HEK293 (cell line): ENCODE measurements around the gene BRD3OS.

Source experiments
- CTCF ChIA-PET: fragments of 350-600 bp; formaldehyde crosslinking; extraction: SDS; loops from one replicate; lab custom pipeline; 2021; ENCODE audit warnings: antibody characterized with exemption; lab: Yijun Ruan, JAX
- POLR2A ChIA-PET: fragments of 300-600 bp; formaldehyde crosslinking; extraction: SDS; loops from one replicate; lab custom pipeline; 2020; ENCODE audit warnings: antibody characterized with exemption, inconsistent platforms; lab: Yijun Ruan, JAX
- H3K27ac ChIP-seq: fragments of 200-500 bp; sonication (Bioruptor generic); 2 replicates; pipeline ENCODE4 v1.5.1; 2014; ENCODE audit warnings: low read depth, low read length, control low read depth, inconsistent platforms; ENCODE audit errors: extremely low read depth
- H3K36me3 ChIP-seq, 2 experiments: fragments of 200-500 bp in 1 of 2; sonication (Bioruptor generic) in 1 of 2; 1 replicate in 1 of 2; 2 replicates in 1 of 2; pipeline ENCODE4 v1.5.1; 2014 to 2017; ENCODE audit warnings: inconsistent platforms in 2 of 2, low read length in 2 of 2; ENCODE audit not compliant: control insufficient read depth in 2 of 2, insufficient read depth in 1 of 2
- H3K4me1 ChIP-seq: fragments of 200-500 bp; sonication (Bioruptor generic); 2 replicates; pipeline ENCODE4 v1.5.1; 2014; ENCODE audit warnings: mild to moderate bottlenecking, low read length, inconsistent platforms; ENCODE audit not compliant: control insufficient read depth, insufficient read depth
- H3K4me3 ChIP-seq: 2 replicates; pipeline ENCODE4 v1.5.1; 2011; ENCODE audit warnings: low read depth, mild to moderate bottlenecking, control low read depth, low read length, moderate library complexity
- H3K9me3 ChIP-seq: fragments of 200-500 bp; sonication (Bioruptor generic); 2 replicates; pipeline ENCODE4 v1.5.1; 2014; ENCODE audit warnings: low read depth, low read length, inconsistent platforms; ENCODE audit not compliant: control insufficient read depth, insufficient read depth
- HOXA7 ChIP-seq: sonication (generic); formaldehyde crosslinking; IDR thresholded peaks from 2 replicates; pipeline ENCODE4 v1.8.1; 2022; ENCODE audit warnings: missing genetic modification reagents, borderline replicate concordance
- KLF16 ChIP-seq: fragments of 450-650 bp; formaldehyde crosslinking; IDR thresholded peaks from 2 replicates; pipeline ENCODE4 v1.5.1; 2017; ENCODE audit warnings: missing biosample characterization, missing genetic modification characterization
- OSR2 ChIP-seq: fragments of 450-650 bp; formaldehyde crosslinking; IDR thresholded peaks from 2 replicates; pipeline ENCODE4 v1.5.1; 2016; ENCODE audit warnings: missing biosample characterization, missing genetic modification characterization
- PATZ1 ChIP-seq: fragments of 450-650 bp; formaldehyde crosslinking; IDR thresholded peaks from 2 replicates; pipeline ENCODE4 v1.5.1; 2016; ENCODE audit warnings: missing biosample characterization, missing genetic modification characterization
- REPIN1 ChIP-seq: fragments of 450-650 bp; formaldehyde crosslinking; IDR thresholded peaks from 2 replicates; pipeline ENCODE4 v1.5.1; 2017; ENCODE audit warnings: missing biosample characterization, missing genetic modification characterization, low read depth
- SALL2 ChIP-seq: fragments of 450-650 bp; formaldehyde crosslinking; IDR thresholded peaks from 2 replicates; pipeline ENCODE4 v1.5.0; 2017; ENCODE audit warnings: missing biosample characterization, mild to moderate bottlenecking, missing genetic modification characterization, borderline replicate concordance
- SP3 ChIP-seq: fragments of 450-650 bp; formaldehyde crosslinking; IDR thresholded peaks from 2 replicates; pipeline ENCODE4 v1.5.1; 2016; ENCODE audit warnings: missing biosample characterization, missing genetic modification characterization
- WT1 ChIP-seq: fragments of 450-650 bp; formaldehyde crosslinking; IDR thresholded peaks from 2 replicates; pipeline ENCODE4 v1.5.1; 2016; ENCODE audit warnings: missing biosample characterization, missing genetic modification characterization
- ZBTB11 ChIP-seq: fragments of 450-650 bp; formaldehyde crosslinking; conservative IDR thresholded peaks from 2 replicates; pipeline ENCODE4 v1.5.1; 2016; ENCODE audit warnings: low read depth, missing biosample characterization, missing genetic modification characterization
- ZBTB20 ChIP-seq: fragments of 450-650 bp; formaldehyde crosslinking; IDR thresholded peaks from 2 replicates; pipeline ENCODE4 v1.5.1; 2016; ENCODE audit warnings: missing biosample characterization, missing genetic modification characterization
- ZFHX2 ChIP-seq: fragments of 450-650 bp; formaldehyde crosslinking; conservative IDR thresholded peaks from 2 replicates; pipeline ENCODE4 v1.5.1; 2016; ENCODE audit warnings: missing biosample characterization, missing genetic modification characterization
- ZFP37 ChIP-seq: fragments of 450-650 bp; formaldehyde crosslinking; IDR thresholded peaks from 2 replicates; pipeline ENCODE4 v1.5.1; 2016; ENCODE audit warnings: missing biosample characterization, missing genetic modification characterization
- ZIC2 ChIP-seq: fragments of 450-650 bp; formaldehyde crosslinking; IDR thresholded peaks from 2 replicates; pipeline ENCODE4 v1.5.1; 2016; ENCODE audit warnings: missing biosample characterization, missing genetic modification characterization
- ZNF174 ChIP-seq: fragments of 450-650 bp; formaldehyde crosslinking; IDR thresholded peaks from 2 replicates; pipeline ENCODE4 v1.5.0; 2017; ENCODE audit warnings: missing biosample characterization, mild to moderate bottlenecking, missing genetic modification characterization
- ZNF175 ChIP-seq: fragments of 450-650 bp; formaldehyde crosslinking; IDR thresholded peaks from 2 replicates; pipeline ENCODE4 v1.5.1; 2016; ENCODE audit warnings: missing biosample characterization, missing genetic modification characterization
- ZNF19 ChIP-seq: fragments of 450-650 bp; formaldehyde crosslinking; IDR thresholded peaks from 2 replicates; pipeline ENCODE4; 2016; ENCODE audit warnings: missing biosample characterization, missing genetic modification characterization, low read depth
- ZNF221 ChIP-seq: fragments of 450-650 bp; formaldehyde crosslinking; IDR thresholded peaks from 2 replicates; pipeline ENCODE4 v1.5.1; 2017; ENCODE audit warnings: missing biosample characterization, missing genetic modification characterization, borderline replicate concordance
- ZNF239 ChIP-seq: fragments of 450-650 bp; formaldehyde crosslinking; IDR thresholded peaks from 2 replicates; pipeline ENCODE4 v1.5.1; 2016; ENCODE audit warnings: missing biosample characterization, missing genetic modification characterization
- ZNF248 ChIP-seq: fragments of 450-650 bp; formaldehyde crosslinking; IDR thresholded peaks from 2 replicates; pipeline ENCODE4 v1.5.1; 2017; ENCODE audit warnings: missing biosample characterization, missing genetic modification characterization
- ZNF362 ChIP-seq: fragments of 450-650 bp; formaldehyde crosslinking; IDR thresholded peaks from 2 replicates; pipeline ENCODE4 v1.5.1; 2016; ENCODE audit warnings: missing biosample characterization, missing genetic modification characterization
- ZNF585B ChIP-seq: fragments of 450-650 bp; formaldehyde crosslinking; IDR thresholded peaks from 2 replicates; pipeline ENCODE4 v1.5.1; 2016; ENCODE audit warnings: missing biosample characterization, missing genetic modification characterization
- ZNF658 ChIP-seq: fragments of 450-650 bp; formaldehyde crosslinking; IDR thresholded peaks from 2 replicates; pipeline ENCODE4; 2016; ENCODE audit warnings: missing biosample characterization, missing genetic modification characterization
- ZNF670 ChIP-seq: fragments of 450-650 bp; formaldehyde crosslinking; IDR thresholded peaks from 2 replicates; pipeline ENCODE4 v1.5.1; 2016; ENCODE audit warnings: missing biosample characterization, missing genetic modification characterization, low read depth
- ZNF692 ChIP-seq: fragments of 450-650 bp; formaldehyde crosslinking; IDR thresholded peaks from 2 replicates; pipeline ENCODE4 v1.5.1; 2016; ENCODE audit warnings: missing biosample characterization, missing genetic modification characterization
- ZNF768 ChIP-seq: fragments of 450-650 bp; formaldehyde crosslinking; IDR thresholded peaks from 2 replicates; pipeline ENCODE4 v1.5.1; 2018; ENCODE audit warnings: missing biosample characterization, mild to moderate bottlenecking, missing genetic modification characterization
- ZNF792 ChIP-seq: fragments of 450-650 bp; formaldehyde crosslinking; IDR thresholded peaks from 2 replicates; pipeline ENCODE4 v1.5.1; 2016; ENCODE audit warnings: missing biosample characterization, missing genetic modification characterization
- ZNF837 ChIP-seq: fragments of 450-650 bp; formaldehyde crosslinking; IDR thresholded peaks from 2 replicates; pipeline ENCODE4 v1.5.1; 2016; ENCODE audit warnings: missing biosample characterization, missing genetic modification characterization

The BRD3OS gene

GRCh38 chr9:133982971-133983720, 42.1 kb upstream of the BRD3OS start:
- Histone ChIP-seq H3K36me3 (no peaks in the 10 kb centered on the region), H3K4me1 (no peaks in the 10 kb centered on the region), H3K27ac (no peak overlapping the region), H3K4me3 (no peak overlapping the region), H3K9me3 (no peaks in the 10 kb centered on the region)
- ChIA-PET CTCF (no interaction called here), POLR2A (no interaction called here)
- TF ChIP-seq ZNF768 (tag by site-specific recombination) (no peak), ZNF362 (tag by site-specific recombination) (no peak), HOXA7 (CRISPR knock-in tag) (no peak), ZNF175 (tag by site-specific recombination) (no peak), SALL2 (no peak), ZNF239 (tag by site-specific recombination) (no peak), WT1 (no peak), PATZ1 (no peak), ZNF670 (tag by site-specific recombination) (no peak), ZNF692 (tag by site-specific recombination) (no peak), ZNF19 (tag by site-specific recombination) (no peak), ZNF585B (tag by site-specific recombination) (no peak), ZNF248 (tag by site-specific recombination) (no peak), ZNF837 (tag by site-specific recombination) (no peak), OSR2 (tag by site-specific recombination) (no peak), ZNF221 (no peak), ZFP37 (no peak), ZBTB20 (no peak), ZNF174 (tag by site-specific recombination) (no peak)

- ChIA-PET CTCF (interaction anchor here (1.3 to 1.5 kb wide), 2 partner anchors 8 to 9 kb away, joined by 4 to 6 read pairs; no protein-coding TSS in a partner anchor), POLR2A (no interaction called here)
- H3K4me1 ChIP-seq = peaks cover 1% of the 10 kb centered on the region; the same call in 1 of the 2 replicates
- H3K27ac ChIP-seq = no peak overlapping the region
- TF ChIP-seq REPIN1 (tag by site-specific recombination) (no peak), ZFHX2 (tag by site-specific recombination) (no peak), SP3 (no peak), ZBTB11 (tag by site-specific recombination) (no peak), ZNF792 (tag by site-specific recombination) (no peak), ZIC2 (tag by site-specific recombination) (peak; percentile 79), KLF16 (no peak), ZNF658 (tag by site-specific recombination) (no peak)
- no peaks in the 10 kb centered on the region for H3K36me3 ChIP-seq
- no peak overlapping the region for H3K4me3 ChIP-seq
- H3K9me3 ChIP-seq = no peaks in the 10 kb centered on the region
Observed at GRCh38 chr9:133986061-133986460, 39.2 kb upstream of the BRD3OS start.
